Prostate gland (tissue), 2 donors: ENCODE results near the gene MYO9A.

ENCODE experiments used
- POLR2A ChIP-seq: fragments of 450-650 bp; IDR thresholded peaks from one replicate; pipeline ENCODE4 v1.6.1; 2016; ENCODE audit warnings: antibody characterized with exemption, mild to moderate bottlenecking
- TF ChIP-seq, protein P1 (sequence below), 4 experiments: fragments of 200-600 bp in 2 of 4; fragments of 450-650 bp in 2 of 4; sonication (generic) in 2 of 4; IDR thresholded peaks; 1 replicate in 3 of 4; 2 replicates in 1 of 4; pipeline ENCODE4 v1.5.1; 2016 to 2019; ENCODE audit warnings: antibody characterized with exemption in 4 of 4, mild to moderate bottlenecking in 2 of 4, moderate library complexity in 2 of 4

DNA sequence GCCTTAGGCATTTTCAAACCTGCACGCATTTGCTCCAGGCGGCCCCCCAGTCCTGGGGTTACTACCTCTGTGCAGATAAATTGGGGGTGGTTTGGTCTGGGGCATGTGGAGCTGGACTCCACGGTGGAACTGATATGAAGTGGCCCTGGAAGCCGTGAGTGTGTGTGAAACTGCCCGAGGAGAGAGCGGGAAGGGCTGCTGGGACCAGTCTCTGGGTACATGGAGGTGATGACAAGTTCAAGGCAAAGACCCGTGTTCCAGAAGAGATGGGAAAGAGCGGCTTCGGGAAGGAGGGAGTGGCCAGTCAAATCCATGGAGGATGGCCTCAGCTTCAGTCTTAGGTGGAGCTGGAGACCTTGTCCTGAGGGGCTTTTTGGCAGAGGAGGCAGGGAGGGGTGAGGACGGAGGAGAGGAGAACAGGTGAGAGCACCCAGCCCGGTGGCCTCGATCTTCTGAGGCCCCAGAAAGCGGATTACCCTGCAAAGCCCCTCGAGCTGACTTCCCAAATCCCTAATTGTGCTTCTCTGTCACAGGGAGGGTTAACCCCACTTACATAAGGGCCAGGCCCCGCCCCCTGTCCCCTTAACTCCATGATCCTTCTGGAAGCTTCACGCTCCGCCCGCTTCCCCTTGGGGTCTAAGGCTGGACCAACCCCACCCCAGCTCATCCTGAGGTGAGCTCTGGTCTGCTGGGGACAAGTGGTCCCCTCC lies 309.5 kb downstream of the MYO9A start:
- TF ChIP-seq, protein P1, sequence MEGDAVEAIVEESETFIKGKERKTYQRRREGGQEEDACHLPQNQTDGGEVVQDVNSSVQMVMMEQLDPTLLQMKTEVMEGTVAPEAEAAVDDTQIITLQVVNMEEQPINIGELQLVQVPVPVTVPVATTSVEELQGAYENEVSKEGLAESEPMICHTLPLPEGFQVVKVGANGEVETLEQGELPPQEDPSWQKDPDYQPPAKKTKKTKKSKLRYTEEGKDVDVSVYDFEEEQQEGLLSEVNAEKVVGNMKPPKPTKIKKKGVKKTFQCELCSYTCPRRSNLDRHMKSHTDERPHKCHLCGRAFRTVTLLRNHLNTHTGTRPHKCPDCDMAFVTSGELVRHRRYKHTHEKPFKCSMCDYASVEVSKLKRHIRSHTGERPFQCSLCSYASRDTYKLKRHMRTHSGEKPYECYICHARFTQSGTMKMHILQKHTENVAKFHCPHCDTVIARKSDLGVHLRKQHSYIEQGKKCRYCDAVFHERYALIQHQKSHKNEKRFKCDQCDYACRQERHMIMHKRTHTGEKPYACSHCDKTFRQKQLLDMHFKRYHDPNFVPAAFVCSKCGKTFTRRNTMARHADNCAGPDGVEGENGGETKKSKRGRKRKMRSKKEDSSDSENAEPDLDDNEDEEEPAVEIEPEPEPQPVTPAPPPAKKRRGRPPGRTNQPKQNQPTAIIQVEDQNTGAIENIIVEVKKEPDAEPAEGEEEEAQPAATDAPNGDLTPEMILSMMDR (IDR thresholded peaks at IDR 0.05), result no peak
- no peak for TF ChIP-seq POLR2A
